Fibroblast of mammary gland (primary cell): ENCODE results near the gene ILF2.
"Not testable (repeated sequence)": the region's sequence is repeated elsewhere in the genome, so short reads cannot be mapped to it uniquely, and the experiment has no call there.

Experiments used
- DNase-seq: peaks from one replicate; pipeline ENCODE4 v3.0.0-alpha.2; 2010; ENCODE audit warnings: low read depth
- H3K4me3 ChIP-seq: 2 replicates; pipeline ENCODE4 v1.5.1; 2011; ENCODE audit warnings: low read depth, mild to moderate bottlenecking, low read length, moderate library complexity; ENCODE audit not compliant: control insufficient read depth
- TF ChIP-seq, protein P1 (sequence below): conservative IDR thresholded peaks from 2 replicates; pipeline ENCODE4 v1.5.1; 2011; ENCODE audit warnings: low read depth, low read length, inconsistent platforms; ENCODE audit not compliant: control insufficient read depth, insufficient read depth

Gene ILF2

DNA sequence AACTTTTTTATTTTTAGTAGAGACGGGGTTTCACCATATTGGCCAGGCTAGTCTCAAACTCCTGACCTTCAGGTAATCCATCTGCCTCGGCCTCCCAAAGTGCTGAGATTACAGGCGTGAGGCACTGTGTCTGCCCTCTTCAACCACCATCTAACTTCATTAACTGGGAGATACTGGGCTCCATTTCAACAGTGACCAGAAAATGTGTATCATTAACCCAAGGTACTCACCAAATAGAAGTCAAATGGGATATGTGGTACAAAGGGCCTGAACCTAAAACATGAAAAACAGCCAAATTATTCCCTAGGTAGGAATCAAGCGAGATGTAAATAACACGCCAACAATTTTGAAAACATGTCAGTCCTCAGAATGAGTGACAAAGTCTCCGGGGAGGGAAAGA, 1.2 kb downstream of the ILF2 start:
- no peak for DNase-seq
- TF ChIP-seq, protein P1, sequence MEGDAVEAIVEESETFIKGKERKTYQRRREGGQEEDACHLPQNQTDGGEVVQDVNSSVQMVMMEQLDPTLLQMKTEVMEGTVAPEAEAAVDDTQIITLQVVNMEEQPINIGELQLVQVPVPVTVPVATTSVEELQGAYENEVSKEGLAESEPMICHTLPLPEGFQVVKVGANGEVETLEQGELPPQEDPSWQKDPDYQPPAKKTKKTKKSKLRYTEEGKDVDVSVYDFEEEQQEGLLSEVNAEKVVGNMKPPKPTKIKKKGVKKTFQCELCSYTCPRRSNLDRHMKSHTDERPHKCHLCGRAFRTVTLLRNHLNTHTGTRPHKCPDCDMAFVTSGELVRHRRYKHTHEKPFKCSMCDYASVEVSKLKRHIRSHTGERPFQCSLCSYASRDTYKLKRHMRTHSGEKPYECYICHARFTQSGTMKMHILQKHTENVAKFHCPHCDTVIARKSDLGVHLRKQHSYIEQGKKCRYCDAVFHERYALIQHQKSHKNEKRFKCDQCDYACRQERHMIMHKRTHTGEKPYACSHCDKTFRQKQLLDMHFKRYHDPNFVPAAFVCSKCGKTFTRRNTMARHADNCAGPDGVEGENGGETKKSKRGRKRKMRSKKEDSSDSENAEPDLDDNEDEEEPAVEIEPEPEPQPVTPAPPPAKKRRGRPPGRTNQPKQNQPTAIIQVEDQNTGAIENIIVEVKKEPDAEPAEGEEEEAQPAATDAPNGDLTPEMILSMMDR, result no peak
- peak overlapping the region; percentile 97 for H3K4me3 ChIP-seq

DNA sequence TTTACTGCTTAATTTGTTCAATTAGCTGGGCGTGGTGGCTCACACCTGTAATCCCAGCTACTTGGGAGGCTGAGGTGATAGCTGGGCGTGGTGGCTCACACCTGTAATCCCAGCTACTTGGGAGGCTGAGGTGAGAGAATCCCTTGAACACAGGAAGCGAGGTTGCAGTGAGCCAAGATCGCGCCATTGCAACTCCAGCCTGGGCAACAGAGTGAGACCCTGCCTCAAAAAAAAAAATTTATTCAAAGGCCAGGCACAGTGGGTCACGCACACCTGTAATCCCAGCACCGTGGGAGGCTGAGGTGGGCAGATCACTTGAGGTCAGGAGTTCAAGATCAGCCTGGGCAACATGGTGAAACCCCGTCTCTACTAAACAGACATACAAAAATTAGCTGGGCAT, 2.1 kb downstream of the ILF2 start:
- not testable (repeated sequence) for DNase-seq, H3K4me3 ChIP-seq

- H3K4me3 ChIP-seq, result no peak overlapping the region
- TF ChIP-seq, protein P1, result no peak
- no peak for DNase-seq
Measured at GRCh38 chr1:153667439-153667838, 3.4 kb downstream of the ILF2 start.

DNA sequence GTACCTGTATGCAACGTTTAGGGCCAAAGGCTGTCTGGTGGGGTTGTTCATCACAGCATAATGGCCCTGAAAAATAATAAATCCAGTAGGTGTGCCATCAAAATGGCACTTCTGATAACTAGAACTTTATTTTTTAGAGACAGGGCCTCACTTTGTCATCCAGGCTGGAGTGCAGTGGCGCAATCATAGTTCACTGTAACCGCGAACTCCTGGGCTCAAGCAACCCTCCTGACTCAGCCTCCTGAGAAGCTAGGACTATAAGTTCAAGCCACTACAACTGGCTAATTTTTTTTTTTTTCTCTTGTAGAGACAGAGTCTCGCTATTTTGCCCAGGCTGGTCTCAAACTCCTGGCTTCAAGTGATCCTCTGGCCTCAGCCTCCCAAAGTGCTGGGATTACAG, 7.6 kb downstream of the ILF2 start:
- TF ChIP-seq, protein P1, result no peak
- no peak overlapping the region for H3K4me3 ChIP-seq
- DNase-seq, result peak; percentile 79

GRCh38 chr1:153662269-153662668, 8.5 kb downstream of the ILF2 start:
- no peak for DNase-seq
- no peak overlapping the region for H3K4me3 ChIP-seq
- TF ChIP-seq, protein P1, result no peak

DNA sequence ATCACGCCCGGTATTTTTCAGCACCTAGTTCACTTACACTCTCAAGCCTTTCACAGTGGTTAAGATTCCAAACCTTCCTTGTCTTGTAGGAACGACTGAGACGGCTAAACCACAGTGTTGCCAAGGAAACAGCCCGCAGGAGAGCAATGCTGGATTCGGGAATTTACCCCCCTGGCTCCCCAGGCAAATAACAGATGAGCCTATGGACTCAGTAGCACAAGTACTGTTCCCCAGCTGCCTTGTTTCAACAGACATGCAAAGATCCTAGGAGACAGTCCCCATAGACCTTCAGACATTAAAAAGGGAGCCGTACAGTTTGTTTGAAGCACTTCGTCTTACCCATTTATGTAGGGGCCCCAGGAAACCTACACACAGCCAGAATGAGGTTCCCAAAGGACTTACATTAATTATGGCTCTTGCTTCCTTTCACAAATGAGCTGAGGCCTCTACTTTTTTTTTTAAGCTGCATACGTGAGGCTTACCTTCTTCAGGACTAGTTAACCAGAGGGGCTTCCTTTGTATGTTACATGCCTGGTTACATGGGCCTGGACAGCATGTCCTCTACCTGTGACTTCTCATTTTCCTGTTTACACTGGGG, 9.6 kb downstream of the ILF2 start:
- TF ChIP-seq, protein P1, result no peak
- DNase-seq, result no peak

GRCh38 chr1:153659656-153660055, 11.1 kb downstream of the ILF2 start:
- peak overlapping the region; percentile 90 for H3K4me3 ChIP-seq
- TF ChIP-seq, protein P1, result no peak
- DNase-seq, result no peak

More for the DNA sequence above, 9.6 kb downstream of the ILF2 start:
- H3K4me3 ChIP-seq, result no peak overlapping the region
